DMS53 treated with DMSO at 0.1 percent for 48 hours (cell line): ENCODE measurements around the gene SLC37A4.
"Not testable (repeated sequence)": the region's sequence is repeated elsewhere in the genome, so short reads cannot be mapped to it uniquely, and the experiment has no call there.

Experiments
- DNase-seq: peaks from one replicate; lab custom pipeline; 2025; ENCODE audit not compliant: unreplicated experiment; lab: John Stamatoyannopoulos, UW

SLC37A4 gene

DNA sequence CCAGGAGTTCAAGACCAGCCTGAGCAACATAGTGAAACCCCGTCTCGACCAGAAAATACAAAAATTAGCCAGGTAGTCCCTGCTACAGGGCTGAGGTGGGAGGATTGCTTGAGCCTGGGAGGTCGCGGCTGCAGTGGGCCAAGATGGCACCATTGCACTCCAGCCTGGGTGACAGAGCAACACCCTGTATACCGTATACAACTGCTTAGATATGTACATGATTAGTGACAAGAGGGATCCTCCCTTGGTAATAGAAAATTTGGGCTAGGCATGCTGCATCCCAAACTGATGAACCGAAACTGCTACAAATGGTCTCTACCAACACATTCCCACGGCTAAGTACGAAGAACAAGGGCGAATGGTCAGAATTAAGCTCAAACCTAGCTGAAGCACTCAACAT is 12.2 kb upstream of the SLC37A4 start:
- no peak for DNase-seq

GRCh38 chr11:119041821-119042514 is 11.3 kb upstream of the SLC37A4 start:
- DNase-seq: peak; percentile 90

- DNase-seq: not testable (repeated sequence)
These were observed 8.8 kb upstream of the SLC37A4 start for GRCh38 chr11:119039471-119039870.

- DNase-seq: no peak
These were observed 8.2 kb upstream of the SLC37A4 start for GRCh38 chr11:119038884-119039283.

DNA sequence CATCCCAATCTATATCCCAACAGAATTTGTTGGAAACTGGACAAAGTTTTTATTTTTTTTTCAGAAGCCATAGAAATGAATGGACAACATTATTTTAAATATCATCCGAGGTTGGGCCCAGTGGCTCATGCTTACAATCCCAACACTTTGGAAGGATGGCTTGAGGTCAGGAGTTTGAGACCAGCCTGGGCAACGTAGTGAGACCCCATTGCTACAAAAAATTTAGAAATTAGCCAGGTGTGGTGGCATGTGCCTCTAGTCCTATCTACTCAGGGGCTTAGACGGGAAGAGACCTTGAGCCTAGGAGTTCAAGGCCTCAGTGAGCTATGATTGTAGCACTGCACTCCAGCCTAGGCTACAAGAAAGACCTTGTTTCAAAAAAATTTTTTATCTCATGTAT is 4.1 kb upstream of the SLC37A4 start:
- DNase-seq: no peak

DNA sequence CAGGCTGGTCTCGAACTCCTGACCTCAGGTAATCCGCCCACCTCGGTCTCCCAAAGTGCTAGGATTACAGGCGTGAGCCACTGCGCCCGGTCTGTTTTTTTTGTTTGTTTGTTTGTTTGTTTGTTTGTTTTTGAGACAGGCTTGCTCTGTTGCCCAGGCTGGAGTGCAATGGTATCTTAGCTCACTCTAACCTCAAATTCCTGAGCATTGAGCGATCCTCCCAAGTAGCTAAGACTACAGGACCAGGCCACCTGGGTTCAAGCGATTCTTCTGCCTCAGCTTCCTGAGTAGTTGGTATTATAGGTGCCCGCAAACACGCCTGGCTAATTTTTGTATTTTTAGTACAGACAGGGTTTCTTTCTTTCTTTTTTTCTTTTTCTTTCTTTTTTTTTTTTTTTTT is 2.7 kb upstream of the SLC37A4 start:
- DNase-seq: not testable (repeated sequence)

- no peak for DNase-seq
These were observed 1.2 kb upstream of the SLC37A4 start for GRCh38 chr11:119031912-119032280.

GRCh38 chr11:119030029-119030328 is 698 bp downstream of the SLC37A4 start:
- no peak for DNase-seq

GRCh38 chr11:119029340-119030028 is 1.2 kb downstream of the SLC37A4 start:
- DNase-seq: no peak

- DNase-seq: no peak
These were observed 1.7 kb downstream of the SLC37A4 start for GRCh38 chr11:119029069-119029339.

- DNase-seq: no peak
These were observed 2.2 kb downstream of the SLC37A4 start for GRCh38 chr11:119028346-119029068.

- DNase-seq: no peak
These were observed 2.9 kb downstream of the SLC37A4 start for GRCh38 chr11:119027561-119028345.

- no peak for DNase-seq
These were observed 3.7 kb downstream of the SLC37A4 start for GRCh38 chr11:119026970-119027369.

DNA sequence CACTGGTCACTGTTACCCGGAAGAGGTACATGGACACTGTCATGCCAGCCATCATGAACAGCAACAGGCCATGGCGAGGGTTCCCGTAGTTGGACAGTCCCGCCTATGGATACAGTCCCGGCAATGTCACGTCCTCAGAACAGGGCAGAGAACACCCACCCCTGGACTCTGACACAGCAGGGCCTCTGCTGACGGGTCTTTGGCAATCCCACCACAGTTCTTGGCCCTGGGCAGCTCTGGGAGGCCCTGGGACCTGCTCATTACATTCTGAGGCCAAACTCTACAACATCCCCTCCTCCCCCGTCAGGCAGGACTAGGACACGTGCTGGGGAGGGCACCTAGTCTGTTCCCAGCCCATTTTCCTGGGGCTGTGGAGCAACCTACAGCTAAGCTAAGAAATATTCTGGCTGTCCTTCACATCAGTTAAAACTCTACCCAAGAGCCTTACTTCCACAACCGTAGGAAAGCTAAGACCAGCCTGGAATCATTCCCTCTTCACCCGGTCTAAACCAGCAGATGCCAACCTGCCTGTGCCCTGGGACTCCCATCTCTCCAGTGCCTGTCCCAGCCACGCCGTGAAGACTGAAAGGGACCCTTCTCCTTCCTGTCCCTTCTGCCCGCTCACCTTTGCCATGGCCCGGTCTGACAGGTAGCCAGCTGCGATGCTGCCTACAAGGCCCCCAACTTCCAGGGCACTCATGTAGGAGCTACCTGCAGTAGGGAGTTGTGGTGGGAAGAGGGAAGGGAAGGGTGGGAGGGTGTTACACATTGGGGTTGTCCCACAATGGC is 4.5 kb downstream of the SLC37A4 start:
- no peak for DNase-seq

DNA sequence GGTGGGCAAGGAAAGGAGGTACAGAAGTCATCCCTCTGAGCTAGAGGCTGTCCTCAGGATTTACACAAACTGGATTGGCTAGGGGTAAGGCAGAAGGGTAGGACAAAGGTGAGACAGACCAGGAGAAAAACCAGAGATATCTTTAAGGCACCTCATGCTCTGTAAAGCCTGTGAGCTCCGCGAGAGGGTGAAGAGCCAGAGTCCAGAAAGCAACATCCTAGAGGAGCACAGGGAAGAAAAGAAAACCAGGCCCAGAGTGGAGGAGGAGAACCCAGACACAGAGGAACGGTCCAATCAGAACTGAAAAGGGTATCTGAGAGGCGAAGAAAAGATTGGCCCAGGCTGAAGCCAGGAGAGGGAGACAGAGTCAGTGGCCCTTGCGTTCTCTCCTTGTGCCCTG is 5.1 kb downstream of the SLC37A4 start:
- no peak for DNase-seq

GRCh38 chr11:119025099-119025473 is 5.6 kb downstream of the SLC37A4 start:
- DNase-seq: no peak

DNA sequence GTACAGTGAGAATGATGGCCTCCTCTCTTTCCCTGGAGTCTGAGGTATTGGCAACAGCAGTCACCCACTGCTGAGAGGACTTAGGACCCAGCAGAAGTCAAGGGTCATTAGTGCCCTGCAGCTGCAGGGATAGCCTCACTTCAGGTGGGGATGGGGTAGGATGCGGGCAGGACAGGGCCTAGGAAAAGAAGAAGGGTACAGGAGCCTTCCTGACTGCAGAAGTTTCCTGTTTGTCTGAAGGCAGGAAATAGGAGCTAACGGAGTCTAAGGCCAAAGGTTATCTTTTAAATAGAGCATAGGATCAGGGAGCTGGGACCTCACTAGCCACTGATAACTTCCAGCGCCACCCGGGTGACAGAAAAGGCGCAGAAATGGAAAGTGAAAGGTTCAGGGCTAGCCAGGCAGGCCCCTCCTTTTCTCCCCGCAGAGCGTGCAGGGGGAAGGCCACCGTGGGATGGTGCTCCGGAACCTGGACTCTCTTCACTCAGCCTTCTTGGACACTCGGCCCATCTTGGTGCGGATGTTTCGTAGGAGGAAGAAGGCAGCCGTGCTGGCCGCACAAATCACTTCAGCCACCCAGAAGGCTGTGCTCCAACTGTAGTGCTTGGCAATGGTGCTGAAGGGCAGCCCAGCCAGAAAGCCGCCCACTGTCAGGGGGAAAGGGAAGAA is 6.1 kb downstream of the SLC37A4 start:
- no peak for DNase-seq

- DNase-seq: no peak
These were observed 6.9 kb downstream of the SLC37A4 start for GRCh38 chr11:119023741-119024140.

DNA sequence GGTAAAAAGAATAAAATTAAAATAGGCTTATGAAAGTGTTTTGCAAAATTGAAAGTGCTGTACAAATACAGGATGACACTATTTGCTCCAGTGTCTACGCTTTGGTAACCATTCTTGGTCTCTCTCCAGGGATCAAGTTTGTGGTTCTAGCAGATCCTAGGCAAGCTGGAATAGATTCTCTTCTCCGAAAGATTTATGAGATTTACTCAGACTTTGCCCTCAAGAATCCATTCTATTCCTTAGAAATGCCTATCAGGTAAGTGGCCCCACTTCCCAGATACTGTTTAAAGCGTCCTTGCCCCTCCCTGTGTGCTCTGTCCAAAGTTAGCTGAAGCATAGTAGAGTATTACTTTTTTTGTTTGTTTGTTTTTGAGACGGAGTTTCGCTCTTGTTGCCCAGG is 9.0 kb downstream of the SLC37A4 start:
- no peak for DNase-seq

DNA sequence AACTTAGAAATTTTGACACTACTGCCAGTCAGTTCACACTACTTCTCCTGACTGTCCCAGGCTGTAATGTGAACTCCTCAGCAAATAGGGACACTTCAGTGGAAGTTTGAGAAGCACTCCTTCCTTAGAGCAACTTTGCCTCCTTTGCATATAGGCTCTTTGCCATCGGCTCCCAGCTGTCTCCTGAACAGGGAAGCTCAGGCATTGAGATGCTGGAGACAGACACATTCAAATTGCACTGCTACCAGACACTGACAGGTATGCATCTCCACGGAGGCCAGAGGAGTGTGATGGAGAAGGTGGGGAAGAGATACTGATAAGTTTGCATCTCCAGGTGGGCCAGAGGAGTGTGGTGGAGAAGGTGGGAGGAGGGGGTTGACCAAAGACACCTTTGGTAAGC is 10.7 kb downstream of the SLC37A4 start:
- DNase-seq: no peak
